HG02840 (cell line): ENCODE results near the gene PTCD1.

Experiments used
- ATAC-seq: cut with Tn5 transposase; IDR thresholded peaks from one replicate; pipeline ENCODE4 v1.9.1; 2021; ENCODE audit warnings: mild to moderate bottlenecking, moderate library complexity, moderate number of reproducible peaks; ENCODE audit not compliant: unreplicated experiment, low FRiP score

Gene PTCD1

GRCh38 chr7:99438573-99439480, at the start of gene PTCD1, which contains the start of gene CPSF4:
TSS of gene PTCD1 (minus strand) at chr7:99438798. CDS start at chr7:99435242, 3,556 bp downstream.
TSS of gene CPSF4 (plus strand) at chr7:99438943. CDS start at chr7:99439083, 140 bp downstream.
- peak; percentile 87 for ATAC-seq

- no peak for ATAC-seq
These were observed 46.5 kb upstream of the PTCD1 start for GRCh38 chr7:99485094-99485493.

GRCh38 chr7:99478464-99479440, 40.2 kb upstream of the PTCD1 start:
- no peak for ATAC-seq

- no peak for ATAC-seq
These were observed 37.5 kb upstream of the PTCD1 start for GRCh38 chr7:99476107-99476506.

- ATAC-seq = peak; percentile 1
These were observed 34.7 kb upstream of the PTCD1 start for GRCh38 chr7:99473315-99473596.

GRCh38 chr7:99472561-99473314, 34.1 kb upstream of the PTCD1 start, which contains the start of gene ZNF789:
TSS of gene ZNF789 (plus strand) at chr7:99472890. CDS start at chr7:99476457, 3,567 bp downstream.
- peak; percentile 96 for ATAC-seq

- ATAC-seq = no peak
These were observed 30.9 kb upstream of the PTCD1 start for GRCh38 chr7:99469381-99470065.

GRCh38 chr7:99468336-99468918, 29.8 kb upstream of the PTCD1 start:
- no peak for ATAC-seq

GRCh38 chr7:99465421-99465768, 26.8 kb upstream of the PTCD1 start:
- peak; percentile 36 for ATAC-seq

GRCh38 chr7:99461221-99461620, 22.6 kb upstream of the PTCD1 start:
- ATAC-seq = no peak

GRCh38 chr7:99460651-99461050, 22.1 kb upstream of the PTCD1 start:
- ATAC-seq = no peak

GRCh38 chr7:99459087-99459486, 20.5 kb upstream of the PTCD1 start:
- ATAC-seq = no peak

GRCh38 chr7:99457650-99458493, 19.3 kb upstream of the PTCD1 start:
- ATAC-seq = no peak

- no peak for ATAC-seq
These were observed 18.6 kb upstream of the PTCD1 start for GRCh38 chr7:99457050-99457649.

- no peak for ATAC-seq
These were observed 17.7 kb upstream of the PTCD1 start for GRCh38 chr7:99456288-99456687.

- no peak for ATAC-seq
These were observed 17.3 kb upstream of the PTCD1 start for GRCh38 chr7:99455874-99456273.

- ATAC-seq = no peak
These were observed 14.5 kb upstream of the PTCD1 start for GRCh38 chr7:99453105-99453504.

- no peak for ATAC-seq
These were observed 13.9 kb upstream of the PTCD1 start for GRCh38 chr7:99452541-99452940.
